ENCODE measurements around the gene CTBP1.

The CTBP1 gene

DNA sequence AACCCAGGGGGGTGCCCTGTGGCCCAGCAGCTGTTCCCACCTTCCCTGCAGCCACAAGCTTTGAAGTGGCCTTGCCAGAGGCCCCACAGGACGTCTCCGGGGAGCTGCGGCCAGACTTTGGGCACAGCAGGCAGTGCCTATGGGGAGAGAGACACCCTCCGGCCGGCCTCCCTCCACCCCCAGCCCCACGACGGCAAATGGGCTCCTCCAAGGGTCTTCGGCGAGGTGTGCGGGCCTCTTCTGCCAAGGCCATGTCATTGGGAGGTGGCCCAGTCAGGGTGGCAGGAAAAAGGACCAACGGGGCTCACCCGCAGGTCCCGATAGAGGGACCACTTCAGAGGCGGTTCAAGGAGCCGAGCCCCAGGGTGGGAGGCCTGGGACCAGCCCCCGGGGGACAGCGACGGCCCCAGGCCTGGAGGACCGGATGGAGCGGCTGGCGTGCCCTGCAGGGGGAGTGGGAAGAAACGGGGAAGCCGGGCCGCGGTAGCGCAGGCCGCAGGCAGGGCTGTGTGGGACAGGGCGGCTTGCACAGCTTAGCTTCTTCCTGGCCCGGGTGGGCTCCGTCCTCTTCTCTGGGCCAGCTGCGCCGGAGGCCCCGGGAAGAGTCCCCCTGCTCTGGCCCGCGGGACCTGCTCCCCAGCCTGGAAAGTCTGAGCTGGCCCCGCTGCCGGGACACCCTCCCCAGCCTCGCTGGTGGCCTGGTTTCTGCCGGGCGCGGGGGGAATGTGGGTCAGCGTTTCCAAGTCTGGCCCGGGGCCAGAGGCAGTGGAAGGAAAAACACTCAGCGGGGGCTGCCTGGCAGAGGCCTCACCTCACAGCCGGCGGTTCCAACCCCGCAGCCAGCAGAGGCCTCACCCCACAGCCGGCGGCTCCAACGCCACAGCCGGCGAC lies 54.7 kb downstream of the CTBP1 start:
- no peak for DNase-seq

DNA sequence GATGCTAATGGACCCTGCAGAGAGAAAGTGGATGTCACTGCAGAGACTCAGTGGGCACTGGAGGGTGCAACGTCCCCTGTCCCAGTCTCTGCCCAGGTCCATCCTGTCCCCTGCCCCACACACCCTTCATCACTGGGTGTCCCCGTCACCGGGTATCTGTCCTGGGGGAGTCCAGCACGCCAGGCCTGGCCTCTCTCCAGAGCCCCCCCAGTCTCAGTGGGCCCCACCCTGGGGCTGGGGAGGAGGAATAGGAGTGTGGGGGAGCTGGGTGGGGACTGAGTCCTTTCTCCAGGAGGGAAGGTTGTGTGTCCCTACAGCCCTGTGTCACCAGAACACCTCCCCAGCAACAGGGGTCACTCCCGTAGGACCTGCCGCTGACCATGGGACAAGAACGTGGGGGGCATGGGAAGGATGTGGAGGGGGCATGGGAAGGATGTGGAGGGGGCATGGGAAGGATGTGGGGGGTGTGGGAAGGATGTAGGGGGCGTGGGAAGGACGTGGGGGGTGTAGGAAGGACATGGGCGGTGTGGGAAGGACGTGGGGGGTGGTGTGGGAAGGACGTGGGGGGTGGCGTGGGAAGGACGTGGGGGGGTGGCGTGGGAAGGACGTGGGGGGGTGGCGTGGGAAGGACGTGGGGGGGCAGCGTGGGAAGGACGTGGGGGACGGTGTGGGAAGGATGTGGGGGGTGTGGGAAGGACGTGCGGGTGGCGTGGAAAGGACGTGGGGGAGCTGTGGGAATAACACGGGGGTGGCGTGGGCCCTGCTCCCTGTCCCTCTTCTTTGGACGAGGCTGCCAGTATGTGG lies 55.5 kb downstream of the CTBP1 start:
- DNase-seq: no peak

DNA sequence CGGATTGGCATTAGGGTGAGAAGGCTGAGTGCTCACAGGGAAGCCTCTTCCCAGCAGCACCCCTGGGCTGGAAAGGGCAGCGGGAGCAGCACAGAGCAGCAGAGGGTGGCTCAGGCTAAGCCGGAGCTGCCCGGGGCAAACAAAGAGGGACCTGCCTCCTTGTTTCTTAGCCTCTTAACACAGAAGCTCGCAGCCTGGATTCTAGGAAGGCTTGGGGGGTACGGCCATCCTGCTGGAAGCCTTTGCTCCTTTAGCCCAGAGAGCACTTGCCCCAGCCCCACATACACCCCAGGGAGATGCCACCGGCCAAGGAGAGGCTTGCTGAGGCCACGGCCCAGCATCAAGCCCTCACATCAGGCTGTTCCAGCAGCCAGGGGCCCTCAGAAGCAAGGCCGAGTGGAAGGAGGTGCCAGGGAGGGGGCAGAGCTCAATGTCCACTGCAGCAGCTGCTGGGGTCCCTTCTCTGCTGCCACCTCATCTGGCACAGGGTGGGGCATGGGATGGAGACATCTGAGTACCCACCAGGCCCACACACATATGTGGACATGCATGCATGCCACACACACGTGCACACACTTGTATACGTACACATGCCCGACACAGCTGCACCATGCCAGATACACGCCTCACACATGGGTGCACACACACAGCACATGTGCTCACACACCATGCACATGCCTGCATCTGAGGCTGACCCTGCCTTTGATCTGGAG lies 56.3 kb downstream of the CTBP1 start:
- no peak for DNase-seq

DNA sequence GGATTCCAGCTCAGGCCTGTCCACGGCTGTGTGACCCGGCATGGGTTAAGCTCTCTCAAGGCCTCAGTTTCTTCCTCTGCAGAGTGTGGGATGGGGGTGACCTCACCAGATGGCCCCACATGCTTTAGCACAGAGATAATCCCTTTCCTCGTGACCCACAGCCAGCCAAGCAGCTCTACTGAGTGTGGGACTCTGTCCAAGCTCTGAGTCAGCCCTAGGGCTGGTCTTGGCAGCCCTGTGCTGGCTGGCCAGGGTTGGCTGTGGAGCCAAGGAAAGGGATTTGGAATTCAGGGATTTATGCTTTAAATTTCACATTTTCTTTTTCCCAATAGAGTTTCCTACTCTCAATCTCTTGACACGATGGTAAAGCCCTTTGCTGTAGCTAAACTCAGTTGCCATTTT lies 56.8 kb downstream of the CTBP1 start:
- DNase-seq: no peak

DNA sequence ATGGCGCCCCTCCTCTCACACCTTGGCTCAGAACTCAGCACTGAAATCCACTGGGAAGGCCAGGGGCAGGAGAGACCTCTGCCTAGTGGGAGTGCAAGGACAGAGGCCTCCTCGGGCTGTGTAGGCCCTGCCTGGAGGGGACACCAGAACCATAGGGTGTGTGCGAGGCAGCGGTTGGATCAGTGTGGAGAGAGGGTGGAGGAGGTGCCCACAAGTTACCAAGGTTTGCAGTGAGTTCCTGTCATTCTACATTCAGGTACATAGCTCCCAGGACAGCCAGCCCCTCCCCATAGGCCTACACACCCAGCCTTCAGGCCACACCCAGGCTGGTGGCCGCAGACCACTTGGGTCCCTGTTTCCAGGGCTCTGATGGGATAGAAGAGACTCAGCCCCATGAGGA lies 57.3 kb downstream of the CTBP1 start:
- no peak for DNase-seq

DNA sequence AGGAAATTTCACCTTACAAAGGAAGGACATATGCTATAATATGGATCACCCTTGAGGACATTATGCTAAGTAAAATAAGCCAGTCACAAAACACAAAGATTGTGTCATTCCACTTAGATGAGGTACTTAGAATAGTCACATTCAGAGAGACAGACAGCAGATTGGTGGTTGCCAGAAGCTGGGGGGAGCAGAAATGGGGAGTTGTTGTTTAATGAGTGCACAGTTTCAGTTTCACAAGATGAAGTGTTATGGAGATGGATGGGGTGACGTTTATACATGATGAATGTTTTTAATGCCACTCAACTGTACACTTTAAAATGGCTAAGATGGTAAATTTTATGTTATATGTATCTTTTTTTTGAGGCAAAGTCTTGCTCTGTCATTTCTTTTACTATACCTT lies 61.7 kb downstream of the CTBP1 start:
- DNase-seq: no peak

DNA sequence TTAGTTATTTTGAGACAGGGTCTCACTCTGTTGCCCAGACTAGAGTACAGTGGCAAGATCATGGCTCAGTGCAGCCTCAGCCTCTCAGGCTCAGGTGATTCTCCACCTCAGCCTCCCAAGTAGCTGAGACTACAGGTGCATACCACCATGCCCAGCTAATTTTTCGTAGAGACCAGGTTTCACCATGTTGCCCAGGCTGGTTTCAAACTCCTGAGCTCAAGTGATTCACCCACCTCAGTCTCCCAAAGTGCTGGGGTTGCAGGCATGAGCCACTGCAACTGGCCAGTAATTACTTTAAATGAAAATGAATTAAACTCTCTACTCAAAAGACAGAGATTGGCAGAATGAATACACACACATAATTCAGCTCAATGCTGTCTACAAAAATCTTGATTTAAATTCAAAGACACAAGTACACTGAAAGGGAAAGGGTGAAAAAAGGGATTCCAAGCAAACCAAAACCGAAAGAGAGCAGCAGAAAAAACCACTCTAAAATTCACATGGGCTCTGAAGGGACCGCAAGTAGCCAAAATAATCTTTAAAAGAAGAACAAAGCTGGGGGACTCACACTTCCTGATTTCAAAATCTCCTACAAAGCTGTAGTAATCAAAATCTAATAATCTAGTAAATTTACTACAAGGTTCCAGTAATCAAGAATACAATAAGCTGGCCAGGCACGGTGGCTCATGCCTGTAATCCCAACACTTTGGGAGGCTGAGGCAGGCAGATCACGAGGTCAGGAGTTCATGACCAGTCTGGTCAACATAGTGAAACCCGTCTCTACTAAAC lies 64.8 kb downstream of the CTBP1 start:
- no peak for DNase-seq

DNA sequence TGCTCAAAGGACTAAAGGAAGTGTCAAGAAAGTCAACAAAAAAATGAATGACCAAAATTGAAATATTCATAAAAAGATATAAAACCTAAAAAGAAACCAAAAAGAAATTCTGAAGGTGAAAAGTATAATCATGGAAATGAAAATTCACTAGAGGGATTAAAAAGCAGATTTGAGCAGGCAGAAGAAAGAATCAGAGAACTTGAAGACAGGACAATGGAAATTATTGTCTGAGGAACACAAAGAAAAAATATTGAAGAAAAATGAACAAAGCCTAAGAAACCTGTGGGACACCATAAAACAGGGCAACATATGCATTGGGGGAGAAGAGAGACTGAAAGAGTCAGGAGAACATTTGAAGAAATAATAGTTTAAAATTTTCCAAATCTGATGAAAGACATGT lies 66.6 kb downstream of the CTBP1 start:
- DNase-seq: no peak

DNA sequence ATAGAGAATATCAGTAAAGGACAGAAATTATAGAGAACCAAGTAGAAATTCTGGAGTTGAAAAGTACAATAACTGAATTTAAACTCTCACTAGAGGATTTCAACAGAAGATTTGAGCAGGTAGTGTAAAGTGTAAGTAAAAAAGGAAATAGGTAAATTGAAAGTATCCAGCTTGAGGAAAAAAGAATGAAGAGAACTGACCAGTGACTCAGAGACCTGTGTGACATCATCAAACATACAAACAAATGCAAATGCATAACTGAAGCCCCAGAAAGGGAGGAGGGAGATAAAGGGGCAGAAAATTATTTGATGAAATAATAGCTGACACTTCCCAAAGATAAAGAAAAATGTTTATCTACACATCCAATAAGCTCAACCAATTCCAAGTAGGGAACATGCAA lies 68.3 kb downstream of the CTBP1 start:
- DNase-seq: no peak

DNA sequence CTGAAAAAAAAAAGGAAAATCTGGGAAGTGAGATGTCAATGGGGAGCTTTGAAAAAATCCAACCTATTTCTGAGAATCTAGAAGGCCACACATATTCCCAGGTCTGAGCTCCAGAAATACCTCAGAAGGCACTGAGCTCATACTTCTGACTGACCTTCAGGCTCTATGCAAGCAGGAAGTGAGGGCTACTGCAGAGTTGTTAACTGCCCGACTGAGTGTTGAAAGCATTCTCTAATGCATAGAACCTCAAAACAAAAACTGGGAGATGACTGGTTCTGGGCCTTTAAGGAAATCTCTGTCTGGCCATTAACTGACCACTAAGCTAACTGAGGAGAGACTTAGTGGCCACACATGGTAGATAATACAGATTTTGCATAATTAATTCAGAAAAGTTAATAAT lies 69.0 kb downstream of the CTBP1 start:
- no peak for DNase-seq

DNA sequence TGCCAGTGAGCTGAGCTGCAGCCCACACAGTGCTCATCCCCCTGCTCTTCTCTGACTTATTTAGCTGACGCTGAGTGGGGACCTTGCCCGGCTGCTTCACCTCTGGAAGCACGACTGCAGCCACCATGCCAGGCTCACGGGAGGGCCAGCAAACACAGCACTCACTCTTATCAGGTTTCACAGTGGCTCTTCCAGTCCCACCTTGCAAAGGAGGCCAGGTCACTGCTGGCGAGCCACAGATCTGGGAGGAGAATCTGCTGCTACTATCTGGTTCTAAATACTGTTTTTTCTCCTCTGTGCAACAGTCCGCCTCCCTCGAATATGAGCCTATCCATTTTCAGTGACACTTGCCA lies 69.9 kb downstream of the CTBP1 start:
- no peak for DNase-seq

DNA sequence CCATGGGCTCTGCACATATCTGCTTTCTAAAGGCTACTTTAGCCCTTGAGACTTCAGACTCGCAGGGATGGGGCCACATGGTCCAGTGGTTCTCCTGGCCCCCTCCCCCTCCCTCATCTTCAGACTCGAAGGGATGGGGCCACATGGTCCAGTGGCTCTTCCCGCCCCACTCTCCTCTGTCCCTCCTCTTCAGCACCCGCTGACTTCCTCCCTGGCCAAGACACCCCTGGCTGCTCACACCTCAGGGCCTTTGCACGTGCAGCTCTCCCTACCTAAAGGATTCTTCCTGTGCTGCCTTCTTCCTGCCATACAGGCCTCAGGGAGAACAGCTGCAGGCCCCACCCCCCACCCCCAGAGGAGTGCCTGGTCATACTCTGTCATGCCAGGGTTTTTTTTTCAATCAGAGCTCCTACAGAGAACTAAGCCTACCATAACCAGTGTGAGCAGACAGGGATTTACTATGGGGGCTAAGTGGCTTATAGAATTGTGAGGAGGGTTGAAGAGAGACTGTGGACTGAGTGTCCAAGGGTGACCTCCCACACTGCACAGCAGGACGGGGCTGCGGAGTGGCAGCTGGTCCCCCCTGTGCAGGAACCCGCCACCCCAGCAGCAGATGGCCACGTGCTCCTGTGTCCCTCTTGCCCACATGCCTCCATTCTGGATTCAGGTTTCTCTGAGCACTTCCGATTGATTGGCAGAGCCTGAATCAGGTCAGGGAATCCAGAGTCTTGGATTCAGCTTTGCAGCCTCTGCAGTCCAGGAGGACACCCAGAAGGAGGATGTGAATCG lies 70.4 kb downstream of the CTBP1 start:
- no peak for DNase-seq

DNA sequence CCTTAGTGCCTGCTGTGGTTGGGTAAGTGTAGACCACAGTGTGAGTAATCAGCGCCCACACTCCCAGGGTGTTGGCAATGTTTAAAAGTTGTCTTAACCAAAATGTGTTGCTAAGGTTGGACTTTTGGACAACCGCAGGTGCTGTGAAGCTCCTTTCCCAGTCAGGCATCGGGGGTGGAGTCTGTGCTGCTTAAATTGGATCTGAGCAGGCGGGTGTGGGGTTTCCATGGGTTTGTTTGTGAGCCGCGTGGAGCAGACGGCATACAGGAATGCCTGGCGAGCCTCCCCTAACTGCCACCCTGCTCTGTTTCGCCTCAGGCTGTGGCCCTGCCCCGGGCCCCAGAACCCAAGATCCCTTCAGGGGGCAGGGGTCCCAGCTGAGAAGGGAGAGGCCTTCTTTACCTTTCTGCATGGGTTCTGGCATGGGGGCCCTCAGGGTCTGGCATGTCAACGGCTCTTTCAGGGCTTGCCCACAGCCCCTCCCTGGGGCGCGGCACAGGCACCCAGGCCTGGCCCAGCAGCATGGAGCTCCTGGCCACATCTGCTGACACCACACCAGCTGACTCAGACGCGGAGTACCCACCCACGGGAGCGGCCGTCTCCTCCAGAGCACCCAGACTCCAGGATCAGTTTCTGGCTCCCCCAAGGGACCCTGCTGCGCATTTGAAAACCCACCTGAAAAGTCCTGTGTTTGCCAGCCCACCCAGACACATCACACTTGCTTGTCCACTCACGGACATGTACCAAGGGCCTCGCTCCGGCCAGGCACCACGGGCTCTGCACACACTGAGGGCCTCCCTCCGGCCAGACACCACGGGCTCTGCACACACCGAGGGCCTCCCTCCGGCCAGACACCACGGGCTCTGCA lies 71.4 kb downstream of the CTBP1 start:
- DNase-seq: no peak

DNA sequence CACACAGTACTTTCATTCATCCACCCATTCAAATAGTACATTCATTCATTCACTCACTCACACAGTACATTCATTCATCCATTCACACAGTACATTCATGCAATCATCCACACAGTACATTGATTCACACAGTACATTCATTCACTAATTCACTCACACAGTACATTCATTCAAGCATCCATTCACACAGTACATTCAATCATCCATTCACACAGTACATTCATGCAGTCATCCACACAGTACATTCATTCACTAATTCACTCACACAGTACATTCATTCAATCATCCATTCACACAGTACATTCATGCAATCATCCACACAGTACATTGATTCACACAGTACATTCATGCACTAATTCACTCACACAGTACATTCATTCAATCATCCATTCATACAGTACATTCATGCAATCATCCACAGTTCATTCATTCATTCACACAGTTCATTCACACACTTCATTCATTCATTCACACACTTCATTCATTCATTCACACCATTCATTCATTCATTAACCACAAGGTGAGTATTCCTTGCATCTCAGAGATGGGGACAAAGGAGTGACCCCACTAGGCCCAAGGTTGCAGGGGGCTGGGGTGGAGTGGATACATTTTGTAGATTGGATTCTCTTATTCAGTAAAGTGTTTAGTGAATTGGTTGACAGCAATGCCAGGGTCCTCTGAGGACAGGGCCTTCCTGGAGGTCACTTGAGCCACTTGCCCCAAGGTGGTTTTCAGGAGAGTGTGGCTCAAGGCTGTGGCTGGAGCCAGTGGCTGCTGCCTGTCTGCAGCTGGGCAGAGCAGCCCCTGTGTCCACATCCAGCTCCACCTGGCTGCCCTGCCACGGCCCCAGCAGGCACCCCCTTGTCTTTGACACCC lies 72.3 kb downstream of the CTBP1 start:
- no peak for DNase-seq

DNA sequence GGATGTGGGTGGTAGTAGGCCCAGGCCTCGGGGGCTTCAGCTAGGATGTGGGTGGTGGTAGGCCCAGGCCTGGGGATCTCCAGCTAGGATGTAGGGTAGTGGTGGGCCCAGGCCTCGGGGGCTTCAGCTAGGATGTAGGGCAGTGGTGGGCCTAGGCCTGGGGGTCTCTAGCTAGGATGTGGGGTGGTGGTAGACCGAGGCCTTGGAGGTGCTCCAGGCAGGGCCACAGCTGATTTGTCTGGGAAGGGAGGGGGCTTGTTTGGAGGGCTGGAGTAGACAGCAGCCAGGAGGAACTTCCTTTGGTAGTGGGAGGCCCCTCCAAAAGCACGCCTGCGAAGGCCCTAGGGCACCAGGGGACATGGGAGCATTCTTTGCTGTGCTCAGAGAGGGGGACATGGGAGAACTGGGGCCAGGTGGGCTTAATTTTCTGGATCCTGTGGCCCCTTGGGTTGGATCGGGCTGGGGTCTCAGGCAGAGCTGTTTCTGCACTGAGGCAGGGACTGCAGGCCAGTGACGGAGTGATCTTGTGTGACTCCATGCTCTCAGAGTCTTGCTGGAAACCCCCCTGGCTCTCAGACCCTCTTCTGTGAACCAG lies 73.2 kb downstream of the CTBP1 start:
- no peak for DNase-seq

DNA sequence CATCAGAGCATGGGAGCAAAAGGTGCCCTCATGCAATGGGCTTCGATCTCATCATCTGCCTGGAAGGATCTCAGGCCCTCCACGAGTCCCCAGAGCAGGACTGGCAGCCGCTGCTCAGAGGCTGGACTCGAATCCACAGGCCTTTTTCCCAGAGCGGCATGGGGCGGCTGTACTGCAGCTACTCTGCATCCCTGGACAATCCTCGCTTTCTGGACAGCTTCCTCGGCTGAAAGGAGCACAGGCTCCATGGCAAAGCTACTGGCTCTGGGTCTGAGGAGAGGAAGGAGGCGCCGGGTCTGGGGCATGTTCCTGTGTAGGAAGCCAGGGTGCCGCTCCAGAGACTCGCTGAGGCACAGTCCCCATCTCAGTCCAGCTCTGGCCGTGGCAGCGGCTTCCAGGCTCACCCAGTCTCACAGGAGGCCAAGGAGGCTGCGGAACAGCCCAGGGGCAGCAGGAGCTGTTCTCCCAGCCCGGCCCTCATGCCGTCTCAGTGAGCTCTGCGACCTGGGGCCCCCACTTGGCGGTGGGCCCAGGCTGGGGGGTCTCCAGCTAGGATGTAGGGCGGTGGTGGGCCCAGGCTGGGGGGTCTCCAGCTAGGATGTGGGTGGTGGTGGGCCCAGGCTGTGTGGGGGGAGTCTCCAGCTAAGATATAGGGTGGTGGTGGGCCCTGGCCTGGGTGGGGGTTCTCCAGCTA lies 73.8 kb downstream of the CTBP1 start:
- DNase-seq: no peak

DNA sequence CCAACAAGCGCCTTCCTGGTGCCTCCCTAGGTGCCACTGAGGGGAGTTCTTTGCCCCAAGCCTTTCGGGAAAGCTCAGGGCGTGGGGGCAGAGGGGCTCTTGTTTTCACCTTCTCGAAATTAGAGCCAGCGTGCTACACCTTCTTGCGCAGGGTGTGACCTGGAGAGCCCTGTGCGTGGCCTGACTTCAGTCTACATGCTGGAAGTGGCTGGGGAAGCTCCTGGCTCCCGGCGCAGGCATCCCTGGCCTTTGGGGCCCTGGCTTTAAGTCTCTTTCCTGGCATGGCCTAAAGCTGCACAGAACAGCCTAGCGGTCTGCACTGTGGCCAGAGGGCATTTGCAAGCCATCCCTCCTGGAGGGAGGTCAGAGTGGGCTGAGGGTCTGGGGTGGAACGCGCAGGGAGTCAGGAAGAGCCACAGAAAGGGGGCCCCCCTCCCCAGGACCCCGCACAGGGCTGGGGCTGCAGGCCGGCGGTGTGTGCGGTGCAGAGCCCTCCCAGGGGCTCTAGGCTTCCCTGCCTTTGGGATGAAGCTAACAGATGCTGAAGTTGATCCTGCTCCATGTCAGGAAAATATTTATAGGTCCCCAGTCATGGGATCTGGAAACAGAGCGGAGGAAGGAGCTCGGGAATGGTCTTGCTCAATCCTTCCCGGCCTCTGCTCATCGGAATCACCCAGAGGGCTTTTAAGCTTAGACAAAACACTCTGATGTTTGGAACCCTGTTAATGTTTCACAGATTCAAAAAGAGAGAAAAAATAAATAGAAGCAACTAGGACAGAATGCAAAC lies 75.8 kb downstream of the CTBP1 start:
- no peak for DNase-seq
